ENCODE measurements around the gene NCAM1.

GRCh38 chr11:113172382-113172951 is 211.2 kb downstream of the NCAM1 start:
- TF ChIP-seq RFX5 (IDR thresholded peaks at IDR 0.05) (no peak), POLR2A (IDR thresholded peaks at IDR 0.05; ENCODE audit: low read length) (no peak), EP300 (IDR thresholded peaks at IDR 0.05) (no peak), CEBPB (IDR thresholded peaks at IDR 0.05) (no peak), RAD21 (conservative IDR thresholded peaks at IDR 0.05 in 1 of 2, IDR thresholded peaks at IDR 0.05 in 1 of 2) (no peak), HDAC2 (IDR thresholded peaks at IDR 0.05) (no peak)

All from A549 (cell line).